Stimulated activated CD8-positive, alpha-beta memory T cell treated with anti-CD3 and anti-CD28 coated beads, Interleukin-4, amount 100 ng/mL, for 4 hours (primary cell): ENCODE results near the gene UPF1.

Experiments
- DNase-seq, 2 donors: peaks; one replicate each; pipeline ENCODE4 v3.0.0-alpha.2; 2020; ENCODE audit warnings: low read depth in 2 of 2, low spot score in 1 of 2

UPF1 gene

GRCh38 chr19:18869781-18870530 lies 38.2 kb downstream of the UPF1 start:
- no peak for DNase-seq

- no peak for DNase-seq
Measured at GRCh38 chr19:18870531-18871172, 38.9 kb downstream of the UPF1 start.

- DNase-seq = no peak
Measured at GRCh38 chr19:18871543-18871942, 39.8 kb downstream of the UPF1 start.

DNA sequence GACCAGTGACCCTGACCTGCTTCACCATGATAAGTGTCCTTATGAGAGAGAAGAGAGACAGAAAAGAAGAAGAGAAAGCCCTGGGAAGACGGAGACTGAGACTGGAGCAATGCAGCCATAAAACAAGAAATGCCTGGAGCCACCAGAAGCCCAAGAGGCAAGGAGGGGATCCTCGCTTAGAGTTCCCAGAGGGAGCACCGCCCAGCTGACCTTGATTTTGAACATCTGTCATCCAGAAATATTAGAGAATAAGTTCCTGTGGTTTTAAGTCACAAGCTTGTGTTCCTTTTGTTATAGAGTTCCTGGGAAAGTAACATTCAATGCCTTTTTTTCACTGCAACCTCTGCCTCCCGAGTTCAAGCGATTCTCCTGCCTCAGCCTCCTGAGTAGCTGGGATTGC lies 44.0 kb downstream of the UPF1 start:
- DNase-seq = no peak

- DNase-seq = no peak
Measured at GRCh38 chr19:18876865-18877264, 45.1 kb downstream of the UPF1 start.

GRCh38 chr19:18878058-18878797 lies 46.5 kb downstream of the UPF1 start:
- DNase-seq = no peak

GRCh38 chr19:18878858-18879578 lies 47.3 kb downstream of the UPF1 start:
- no peak for DNase-seq

- DNase-seq = no peak
Measured at GRCh38 chr19:18879579-18880373, 48.0 kb downstream of the UPF1 start.

DNA sequence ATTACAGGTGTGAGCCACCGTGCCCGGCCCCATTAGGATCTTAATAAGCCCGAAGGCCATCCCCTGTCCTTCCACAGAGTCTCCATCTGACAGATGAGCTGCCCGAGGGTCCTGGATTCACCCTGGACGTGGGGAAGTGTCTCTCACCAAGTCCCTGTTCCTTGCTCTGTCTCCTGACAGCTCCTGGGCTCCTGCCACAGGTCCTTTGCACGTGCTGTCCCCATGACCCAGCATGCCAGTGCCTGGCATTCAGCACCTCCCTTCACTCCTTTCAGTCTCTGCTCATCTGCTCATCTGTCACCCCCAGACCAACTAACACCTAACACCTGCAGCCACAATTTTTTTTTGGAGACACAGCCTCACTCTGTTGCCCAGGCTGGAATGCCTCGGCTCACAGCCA lies 49.7 kb downstream of the UPF1 start:
- no peak for DNase-seq

DNA sequence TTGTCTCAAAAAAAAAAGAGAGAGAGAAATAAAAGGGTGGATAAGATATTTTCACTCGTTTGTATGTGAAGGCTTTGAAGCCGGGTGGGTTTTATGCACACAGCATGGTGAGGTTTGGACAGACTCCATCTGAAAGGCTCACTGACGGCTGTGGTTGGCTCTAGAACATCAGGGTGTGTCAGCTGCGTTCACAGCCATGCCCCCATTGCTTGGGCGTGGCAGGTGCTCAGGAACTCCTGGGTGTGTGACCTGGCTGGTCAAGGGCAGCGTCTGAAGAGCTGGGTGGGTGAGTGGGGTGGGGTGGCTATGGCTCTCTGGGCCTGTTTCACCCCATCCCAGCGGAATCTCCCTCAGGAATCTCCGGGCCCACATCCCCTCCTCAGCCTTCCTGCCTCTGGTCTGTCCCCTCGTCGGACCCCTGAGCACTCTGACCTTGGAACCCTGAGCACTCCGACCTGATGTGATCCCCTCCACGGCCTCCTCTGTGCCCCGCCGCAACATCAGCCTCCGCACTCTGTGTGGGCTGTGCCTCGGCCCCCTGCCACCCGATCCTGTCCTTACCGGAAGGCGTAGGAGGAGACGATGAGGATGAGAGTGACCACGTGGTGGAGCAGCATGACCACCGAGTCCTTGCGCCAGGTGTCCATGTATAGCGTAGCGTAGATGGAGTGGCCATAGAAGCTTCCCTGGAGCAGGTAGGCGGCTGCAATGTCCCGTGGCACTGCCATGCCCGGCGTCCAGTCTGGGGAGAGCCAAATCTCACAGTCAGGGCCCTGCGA lies 52.0 kb downstream of the UPF1 start:
- no peak for DNase-seq

GRCh38 chr19:18886972-18887371 lies 55.2 kb downstream of the UPF1 start:
- no peak for DNase-seq

GRCh38 chr19:18889949-18890745 lies 58.4 kb downstream of the UPF1 start:
- no peak for DNase-seq

DNA sequence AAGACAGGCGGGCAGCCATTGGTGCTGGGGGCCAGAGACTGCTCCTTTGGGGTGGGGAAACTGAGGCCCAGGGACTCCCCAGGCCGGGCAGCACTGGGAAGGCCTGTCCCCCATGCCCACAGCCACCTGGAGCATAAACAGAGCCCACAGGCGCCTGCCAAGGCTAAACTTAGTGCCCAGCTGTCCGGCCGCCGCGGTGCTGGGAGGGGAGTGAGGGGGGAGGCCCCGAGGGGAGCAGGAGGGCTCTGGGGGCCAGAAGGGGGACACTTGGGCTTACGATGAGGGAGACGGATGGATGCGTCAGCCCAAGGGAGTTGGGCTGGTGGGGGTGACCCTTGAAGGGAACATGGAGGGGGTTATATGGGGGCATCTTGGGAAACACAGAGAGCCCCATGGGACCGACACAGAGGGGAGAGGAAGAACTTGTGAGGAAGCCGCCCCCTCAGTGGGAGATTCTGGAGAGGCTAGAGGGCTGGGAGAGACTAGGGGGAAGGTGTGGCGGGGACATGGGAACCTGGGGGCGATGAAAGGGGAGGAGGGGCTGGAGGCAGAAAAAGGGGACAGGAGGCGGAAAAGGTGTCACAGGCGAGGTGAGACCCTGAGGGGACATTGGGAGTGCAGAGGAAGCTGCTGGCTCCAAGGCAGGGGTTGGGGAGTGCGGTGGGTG lies 62.0 kb downstream of the UPF1 start:
- no peak for DNase-seq

DNA sequence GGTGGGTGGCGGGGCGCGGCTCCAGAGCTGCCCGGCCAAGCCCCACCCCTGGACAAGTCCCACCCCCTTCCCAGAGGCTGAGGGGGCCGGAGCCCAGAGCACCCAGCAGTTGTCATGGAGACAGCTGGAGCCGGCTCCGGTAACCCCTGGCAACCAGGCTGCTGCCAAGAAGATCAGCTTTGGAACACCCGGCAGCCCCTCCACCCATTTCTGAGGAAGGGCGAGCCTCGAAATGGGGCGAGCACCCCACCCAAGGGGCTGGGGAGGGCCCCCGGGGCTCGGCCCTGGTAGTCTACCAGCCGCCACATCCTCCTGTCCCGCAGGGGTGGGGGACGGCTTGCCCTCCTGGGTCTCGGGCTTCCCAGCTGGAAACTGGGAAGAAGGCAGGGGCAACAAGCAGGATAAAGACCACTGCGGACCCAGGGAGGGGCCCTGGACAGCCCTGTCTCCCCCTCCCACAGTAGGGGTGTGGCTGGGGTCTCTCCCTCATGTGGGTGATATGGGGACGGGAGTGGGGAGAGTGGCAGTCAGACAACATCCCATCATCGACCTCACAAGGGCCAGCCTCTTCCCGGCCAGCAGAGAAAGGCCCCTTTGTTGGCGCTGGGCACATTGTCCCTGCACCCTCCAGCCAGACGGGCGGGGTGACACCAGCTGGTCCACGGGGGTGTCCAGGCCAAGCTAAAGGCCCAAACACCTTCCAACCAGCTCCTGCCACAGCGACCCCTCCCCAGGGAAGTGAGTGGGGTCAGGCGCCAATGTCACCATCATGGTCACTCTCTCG lies 62.7 kb downstream of the UPF1 start:
- DNase-seq = no peak

DNA sequence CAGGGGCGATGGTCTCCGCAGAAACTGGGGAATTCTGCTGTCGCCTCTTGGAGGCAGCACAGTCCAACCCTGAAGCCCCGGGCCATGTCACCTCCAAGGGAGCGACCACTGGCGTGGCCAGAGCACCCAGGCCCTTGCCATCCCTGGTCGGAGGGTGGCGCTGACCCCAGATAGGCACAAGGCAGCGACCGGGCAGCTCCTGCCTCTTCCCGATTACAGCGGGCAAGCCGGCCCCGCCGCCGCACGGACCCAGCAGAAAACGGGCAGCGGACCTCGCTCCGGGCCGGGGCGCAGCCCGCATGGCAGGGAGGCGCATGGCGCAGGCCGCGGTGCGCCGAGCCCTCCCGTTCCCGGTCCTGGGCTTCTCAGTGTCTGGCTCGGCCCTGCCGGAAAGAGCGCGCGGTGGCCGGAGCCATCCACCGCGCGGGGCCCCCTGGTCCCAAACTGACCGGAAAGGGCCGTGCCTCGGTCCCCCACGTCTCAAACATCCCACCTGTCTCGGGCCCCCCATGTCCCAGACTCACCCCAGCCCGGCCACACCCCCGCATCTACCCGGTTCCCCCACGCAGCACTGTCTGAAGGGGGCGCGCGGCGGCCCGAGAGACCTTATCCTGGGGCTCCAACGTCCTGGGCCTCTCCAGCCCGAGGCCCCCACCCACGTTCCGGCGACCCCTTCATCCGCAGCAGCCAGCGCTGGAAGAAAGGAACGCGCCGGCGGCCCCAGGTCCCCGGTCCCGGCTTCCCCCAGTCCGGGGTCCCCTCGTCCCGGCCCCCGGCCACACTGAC lies 63.5 kb downstream of the UPF1 start:
- DNase-seq = no peak

GRCh38 chr19:18895824-18896341 lies 64.1 kb downstream of the UPF1 start, which contains the start of gene CERS1:
TSS of gene CERS1 (minus strand) at chr19:18896158. CDS start at chr19:18896072, 86 bp downstream.
- DNase-seq = no peak

DNA sequence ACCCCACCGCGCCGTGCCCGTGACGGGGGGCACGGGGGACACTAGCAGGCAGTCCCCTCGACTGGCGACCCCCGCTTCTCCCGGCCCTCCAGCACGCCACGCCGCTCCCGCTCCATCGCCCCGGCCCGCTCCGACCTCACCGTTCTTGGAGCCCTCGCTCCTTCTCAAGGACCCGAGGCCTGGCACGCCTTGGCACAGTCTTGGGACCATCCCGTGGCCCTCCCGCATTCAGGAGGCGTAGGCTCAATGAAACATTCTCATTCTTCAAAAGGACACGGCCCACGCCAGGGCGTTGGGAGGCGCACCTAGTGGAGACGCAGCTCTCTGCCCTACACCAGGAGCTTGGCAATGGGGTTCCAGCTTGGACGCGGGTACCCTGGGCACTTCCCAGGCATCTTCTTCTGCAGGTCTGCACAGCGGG lies 64.7 kb downstream of the UPF1 start:
- DNase-seq = no peak
